Measurements from ENCODE around the gene SIAH3. TPM values are rescaled to one million over a fixed set of nuclear protein-coding genes. Genes with fewer than 3 reads are reported as not detected.

The SIAH3 gene
- total RNA-seq, 4 donors from 2014 or later = not detected

DNA sequence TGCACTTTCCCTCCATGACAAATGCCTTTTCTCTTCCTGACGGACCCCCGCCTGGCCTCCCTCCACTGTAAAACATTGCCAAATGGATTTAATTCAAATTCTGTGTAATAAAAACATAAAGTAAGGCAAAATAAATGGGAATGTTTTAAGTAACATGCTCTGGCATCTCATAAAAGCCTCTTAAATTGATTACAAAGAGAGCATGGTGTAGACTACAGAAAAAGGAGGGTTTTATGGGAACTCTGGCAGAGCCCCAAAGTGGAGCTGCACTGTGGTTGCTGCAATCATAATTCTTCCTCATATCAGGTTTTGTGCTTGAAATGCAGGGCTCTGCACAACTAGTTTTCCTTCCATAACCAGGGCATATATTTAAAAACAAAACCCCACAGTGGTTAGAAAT lies 44.3 kb upstream of the SIAH3 start:
- Histone ChIP-seq H3K27ac (no peak overlapping the region), H3K4me1 (no peaks in the 10 kb centered on the region), H3K4me3 (no peak overlapping the region), H3K36me3 (no peaks in the 10 kb centered on the region), H3K27me3 (no peaks in the 10 kb centered on the region), H3K9me3 (no peaks in the 10 kb centered on the region)
- intact Hi-C loops (cut with DNase I; ENCODE audit: low total_unique reads) (no loop called here), in situ Hi-C loops (cut with MboI; ENCODE audit: low pct_ligation_motif_present in 1 of 4, low pct_unique_long_range_greater_than_20kb in 1 of 4, low sequenced_read_pairs in 3 of 4) (no loop called here)
- no peak for DNase-seq
- TF ChIP-seq EP300 (IDR thresholded peaks at IDR 0.05; ENCODE audit: low read depth) = no peak
- no peak for TF ChIP-seq POLR2AphosphoS5 (IDR thresholded peaks at IDR 0.05)
- TF ChIP-seq POLR2A (IDR thresholded peaks at IDR 0.05) = no peak
- no peak for TF ChIP-seq CTCF (IDR thresholded peaks at IDR 0.05)
- 62 to 63% methylated on average over 2 of the region's 2 CpGs for WGBS, 2 donors (ENCODE audit: low coverage in 1 of 2)

GRCh38 chr13:45892513-45892912 lies 41.0 kb upstream of the SIAH3 start:
- in situ Hi-C loops (cut with MboI; ENCODE audit: low pct_ligation_motif_present in 1 of 4, low pct_unique_long_range_greater_than_20kb in 1 of 4, low sequenced_read_pairs in 3 of 4) = no loop called here
- no peak overlapping the region for H3K4me3 ChIP-seq
- no peak for TF ChIP-seq CTCF (IDR thresholded peaks at IDR 0.05)
- DNase-seq = no peak
- intact Hi-C loops (cut with DNase I; ENCODE audit: low total_unique reads) = no loop called here
- H3K27me3 ChIP-seq = no peaks in the 10 kb centered on the region
- no peaks in the 10 kb centered on the region for H3K36me3 ChIP-seq
- no peaks in the 10 kb centered on the region for H3K4me1 ChIP-seq
- H3K9me3 ChIP-seq = no peaks in the 10 kb centered on the region
- no peak overlapping the region for H3K27ac ChIP-seq

DNA sequence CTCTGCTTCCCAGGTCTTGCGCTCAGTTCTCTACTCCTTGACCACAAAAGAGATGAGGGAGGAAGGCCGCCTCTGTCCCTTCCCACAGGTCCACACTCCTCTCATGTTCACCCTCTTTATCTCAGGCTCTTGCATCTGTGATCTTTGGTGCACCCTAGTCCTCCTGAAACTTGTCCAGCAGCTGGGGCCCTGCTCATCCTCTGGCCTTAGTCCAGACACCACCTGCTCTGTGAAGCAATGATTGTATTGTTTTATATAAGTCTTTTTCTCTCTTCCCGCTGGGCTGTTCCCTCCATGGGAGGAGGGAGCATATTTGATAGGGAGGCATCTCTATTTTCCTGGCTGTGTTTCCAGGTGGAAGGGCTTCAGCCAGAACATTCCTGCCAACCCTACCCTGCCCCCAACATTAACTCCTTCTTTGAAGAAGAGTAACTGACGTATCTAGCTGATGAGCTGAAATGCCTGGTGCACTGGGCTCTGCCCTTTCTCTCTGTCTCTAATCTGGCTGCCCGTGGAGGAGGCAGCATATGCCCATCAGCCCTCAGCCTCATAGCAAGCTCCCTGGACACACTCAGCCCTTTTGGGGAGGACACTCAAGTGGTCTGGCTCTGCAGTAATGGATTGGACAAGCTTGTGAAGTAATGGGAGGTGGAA lies 38.2 kb upstream of the SIAH3 start:
- no peak overlapping the region for H3K4me3 ChIP-seq
- 75 to 77% methylated on average over 2 to 5 of the region's 5 CpGs for WGBS, 2 donors (ENCODE audit: low coverage in 1 of 2)
- in situ Hi-C loops (cut with MboI; ENCODE audit: low pct_ligation_motif_present in 1 of 4, low pct_unique_long_range_greater_than_20kb in 1 of 4, low sequenced_read_pairs in 3 of 4) (no loop called here), intact Hi-C loops (cut with DNase I; ENCODE audit: low total_unique reads) (no loop called here)
- H3K27me3 ChIP-seq = no peaks in the 10 kb centered on the region
- no peak overlapping the region for H3K27ac ChIP-seq
- no peaks in the 10 kb centered on the region for H3K9me3 ChIP-seq
- H3K36me3 ChIP-seq = no peaks in the 10 kb centered on the region
- TF ChIP-seq EP300 (IDR thresholded peaks at IDR 0.05; ENCODE audit: low read depth) (no peak), POLR2AphosphoS5 (IDR thresholded peaks at IDR 0.05) (no peak), POLR2A (IDR thresholded peaks at IDR 0.05) (no peak), CTCF (IDR thresholded peaks at IDR 0.05) (no peak)
- H3K4me1 ChIP-seq = no peaks in the 10 kb centered on the region
- no peak for DNase-seq

DNA sequence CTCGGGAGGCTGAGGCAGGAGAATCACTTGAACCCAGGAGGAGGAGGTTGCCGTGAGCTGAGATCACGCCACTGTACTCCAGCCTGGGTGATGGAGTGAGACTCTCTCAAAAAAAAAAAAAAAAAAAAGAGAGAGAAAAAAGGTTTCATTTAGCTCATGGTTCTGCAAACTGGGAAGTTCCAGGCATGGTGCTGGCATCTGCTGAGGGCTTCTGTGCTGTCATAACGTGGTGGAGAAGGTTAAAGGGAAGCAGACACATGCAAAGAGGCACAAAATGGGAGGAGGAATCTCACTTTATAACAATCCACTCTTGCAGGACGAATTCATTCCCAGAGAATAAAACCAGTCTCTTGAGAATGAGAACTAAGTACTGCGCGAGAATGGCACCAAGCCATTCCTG lies 34.9 kb upstream of the SIAH3 start:
- Histone ChIP-seq H3K36me3 (no peaks in the 10 kb centered on the region), H3K27me3 (no peaks in the 10 kb centered on the region), H3K4me3 (no peak overlapping the region), H3K9me3 (no peaks in the 10 kb centered on the region), H3K27ac (no peak overlapping the region), H3K4me1 (no peaks in the 10 kb centered on the region)
- no peak for DNase-seq
- intact Hi-C loops (cut with DNase I; ENCODE audit: low total_unique reads) = no loop called here
- no peak for TF ChIP-seq POLR2AphosphoS5 (IDR thresholded peaks at IDR 0.05)
- no peak for TF ChIP-seq EP300 (IDR thresholded peaks at IDR 0.05; ENCODE audit: low read depth)
- TF ChIP-seq POLR2A (IDR thresholded peaks at IDR 0.05) = no peak
- TF ChIP-seq CTCF (IDR thresholded peaks at IDR 0.05) = no peak
- 59 to 66% methylated on average over 7 of the region's 7 CpGs for WGBS, 2 donors (ENCODE audit: low coverage in 1 of 2)
- in situ Hi-C loops (cut with MboI; ENCODE audit: low pct_ligation_motif_present in 1 of 4, low pct_unique_long_range_greater_than_20kb in 1 of 4, low sequenced_read_pairs in 3 of 4) = no loop called here

Data from transverse colon (tissue), 4 donors.